ENCODE measurements around the gene AFAP1. TPM values are rescaled to one million over a fixed set of nuclear protein-coding genes. Genes with fewer than 3 reads are reported as not detected.

AFAP1 gene
- polyA plus RNA-seq, 1 experiment, result 61.7 TPM

DNA sequence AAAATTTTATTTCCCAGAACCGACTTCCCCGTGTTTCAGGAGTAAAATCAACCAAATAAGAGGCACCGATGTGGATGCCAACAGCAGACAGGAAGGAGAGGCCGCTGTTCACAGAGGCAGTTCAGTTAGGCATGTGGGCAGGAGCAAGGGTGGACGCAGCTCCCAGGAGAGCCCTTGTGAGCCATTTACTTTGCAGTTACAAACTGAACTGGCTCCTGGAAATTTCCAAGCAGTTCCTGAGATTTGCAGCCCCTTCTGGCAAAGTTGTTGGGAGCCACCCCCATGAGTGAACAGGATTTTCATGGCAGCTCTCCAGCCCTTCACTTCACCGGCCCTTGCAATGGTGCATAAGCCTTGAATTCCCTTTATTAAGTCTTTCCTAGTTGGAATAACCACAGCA, 189.1 kb downstream of the AFAP1 start:
- CTCF ChIA-PET, result interaction anchor here (0.6 to 1.5 kb wide), 3 partner anchors 11 to 235 kb away, joined by 3 to 4 read pairs (median 3); no protein-coding TSS in a partner anchor
- no peaks in the 10 kb centered on the region for H3K27me3 ChIP-seq (ENCODE audit: control insufficient read depth, insufficient read depth, low read length)
- H3K27ac ChIP-seq (ENCODE audit: low read depth, low read length), result no peak overlapping the region
- no peak for DNase-seq (ENCODE audit: low read depth, low spot score)
- H3K4me3 ChIP-seq (ENCODE audit: low read depth, low read length), result no peak overlapping the region
- POLR2A ChIA-PET, result no interaction called here
- no peaks in the 10 kb centered on the region for H3K9me3 ChIP-seq (ENCODE audit: control insufficient read depth, insufficient read depth, low read length)
- TF ChIP-seq, protein P1, sequence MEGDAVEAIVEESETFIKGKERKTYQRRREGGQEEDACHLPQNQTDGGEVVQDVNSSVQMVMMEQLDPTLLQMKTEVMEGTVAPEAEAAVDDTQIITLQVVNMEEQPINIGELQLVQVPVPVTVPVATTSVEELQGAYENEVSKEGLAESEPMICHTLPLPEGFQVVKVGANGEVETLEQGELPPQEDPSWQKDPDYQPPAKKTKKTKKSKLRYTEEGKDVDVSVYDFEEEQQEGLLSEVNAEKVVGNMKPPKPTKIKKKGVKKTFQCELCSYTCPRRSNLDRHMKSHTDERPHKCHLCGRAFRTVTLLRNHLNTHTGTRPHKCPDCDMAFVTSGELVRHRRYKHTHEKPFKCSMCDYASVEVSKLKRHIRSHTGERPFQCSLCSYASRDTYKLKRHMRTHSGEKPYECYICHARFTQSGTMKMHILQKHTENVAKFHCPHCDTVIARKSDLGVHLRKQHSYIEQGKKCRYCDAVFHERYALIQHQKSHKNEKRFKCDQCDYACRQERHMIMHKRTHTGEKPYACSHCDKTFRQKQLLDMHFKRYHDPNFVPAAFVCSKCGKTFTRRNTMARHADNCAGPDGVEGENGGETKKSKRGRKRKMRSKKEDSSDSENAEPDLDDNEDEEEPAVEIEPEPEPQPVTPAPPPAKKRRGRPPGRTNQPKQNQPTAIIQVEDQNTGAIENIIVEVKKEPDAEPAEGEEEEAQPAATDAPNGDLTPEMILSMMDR (IDR thresholded peaks at IDR 0.05; ENCODE audit: low read depth, low read length), result no peak

DNA sequence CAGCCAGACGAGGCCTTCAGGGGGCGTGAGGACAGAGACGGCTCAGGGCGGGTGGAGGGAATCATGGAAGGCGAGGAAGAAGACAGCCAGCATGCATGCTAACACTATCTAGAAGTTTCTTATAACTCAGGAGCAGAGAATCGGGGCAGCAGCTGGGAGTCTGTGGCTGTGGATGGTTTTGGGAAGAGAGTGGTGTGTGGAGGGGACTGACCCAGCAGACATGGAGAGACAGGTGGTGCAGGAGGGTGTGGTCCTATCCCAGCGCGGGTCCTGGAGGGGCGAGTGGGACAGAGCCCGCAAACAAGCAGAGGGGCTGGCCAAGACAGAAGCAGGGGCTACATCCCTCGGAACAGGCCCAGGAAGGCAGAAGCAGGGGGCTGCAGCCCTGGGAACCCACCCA, 192.1 kb downstream of the AFAP1 start:
- Histone ChIP-seq H3K4me3 (ENCODE audit: low read depth, low read length) (no peak overlapping the region), H3K27ac (ENCODE audit: low read depth, low read length) (no peak overlapping the region), H3K9me3 (ENCODE audit: control insufficient read depth, insufficient read depth, low read length) (no peaks in the 10 kb centered on the region), H3K27me3 (ENCODE audit: control insufficient read depth, insufficient read depth, low read length) (no peaks in the 10 kb centered on the region)
- POLR2A ChIA-PET, result no interaction called here
- no peak for DNase-seq (ENCODE audit: low read depth, low spot score)
- TF ChIP-seq, protein P1 (IDR thresholded peaks at IDR 0.05; ENCODE audit: low read depth, low read length), result no peak
- CTCF ChIA-PET, result no interaction called here

DNA sequence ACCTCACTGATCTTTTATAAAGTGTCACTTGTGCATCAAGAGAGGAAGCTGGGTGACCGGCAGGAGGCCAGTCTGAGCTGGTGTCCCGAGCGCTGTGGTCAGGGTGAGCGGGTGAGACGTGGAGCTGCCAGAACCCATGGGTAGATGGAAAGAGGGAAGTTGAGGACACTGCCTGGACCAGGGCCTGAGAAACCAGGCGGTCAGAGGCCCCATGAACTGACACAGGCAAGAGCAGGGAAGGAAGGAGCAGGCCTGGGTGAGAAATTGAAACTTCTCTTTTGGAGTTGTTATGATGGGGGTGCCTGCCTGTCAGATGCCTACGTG, 192.6 kb downstream of the AFAP1 start:
- no peak for DNase-seq (ENCODE audit: low read depth, low spot score)
- Histone ChIP-seq H3K27me3 (ENCODE audit: control insufficient read depth, insufficient read depth, low read length) (no peaks in the 10 kb centered on the region), H3K9me3 (ENCODE audit: control insufficient read depth, insufficient read depth, low read length) (no peaks in the 10 kb centered on the region; the same call in 1 of the 2 replicates), H3K4me3 (ENCODE audit: low read depth, low read length) (no peak overlapping the region), H3K27ac (ENCODE audit: low read depth, low read length) (no peak overlapping the region)
- ChIA-PET CTCF (no interaction called here), POLR2A (no interaction called here)
- TF ChIP-seq, protein P1 (IDR thresholded peaks at IDR 0.05; ENCODE audit: low read depth, low read length), result no peak

DNA sequence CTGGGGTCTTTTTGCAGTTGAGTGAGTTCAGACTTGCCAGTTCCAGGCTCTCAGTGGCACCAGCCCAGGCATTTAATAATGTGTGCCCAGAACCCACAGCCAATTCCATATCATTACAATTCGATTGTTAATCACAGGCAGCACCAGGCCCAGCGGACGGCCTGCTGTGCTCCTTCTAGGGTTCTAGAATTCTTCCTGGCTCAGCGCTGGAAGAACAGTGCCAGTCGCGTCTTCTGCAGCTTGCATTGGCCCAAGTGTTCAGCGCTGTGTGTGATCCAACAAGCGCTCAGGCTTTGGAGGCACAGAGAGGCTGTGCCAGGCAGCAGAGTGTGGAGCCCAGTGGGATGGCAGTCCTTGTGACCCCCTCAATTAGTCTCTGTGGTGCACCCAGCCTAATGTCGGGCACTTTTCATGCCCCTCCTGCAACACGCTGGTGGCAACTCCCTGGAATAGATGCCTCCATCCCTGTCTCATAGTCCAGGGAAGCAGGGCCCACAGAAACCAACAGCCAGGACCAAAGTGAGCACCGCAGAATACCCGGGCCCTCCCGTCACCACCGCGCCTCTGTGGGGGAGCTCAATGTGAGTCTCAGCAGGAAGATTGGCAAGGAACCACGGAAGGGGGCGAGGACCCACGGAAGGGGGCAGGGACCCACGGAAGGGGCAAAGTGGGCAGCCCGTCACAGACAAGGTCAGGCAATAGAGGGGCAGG, 193.2 kb downstream of the AFAP1 start:
- H3K27ac ChIP-seq (ENCODE audit: low read depth, low read length), result no peak overlapping the region
- DNase-seq (ENCODE audit: low read depth, low spot score), result no peak
- H3K9me3 ChIP-seq (ENCODE audit: control insufficient read depth, insufficient read depth, low read length), result no peaks in the 10 kb centered on the region; the same call in 1 of the 2 replicates
- H3K4me3 ChIP-seq (ENCODE audit: low read depth, low read length), result no peak overlapping the region
- TF ChIP-seq, protein P1 (IDR thresholded peaks at IDR 0.05; ENCODE audit: low read depth, low read length), result no peak
- ChIA-PET POLR2A (no interaction called here), CTCF (no interaction called here)
- no peaks in the 10 kb centered on the region for H3K27me3 ChIP-seq (ENCODE audit: control insufficient read depth, insufficient read depth, low read length)

DNA sequence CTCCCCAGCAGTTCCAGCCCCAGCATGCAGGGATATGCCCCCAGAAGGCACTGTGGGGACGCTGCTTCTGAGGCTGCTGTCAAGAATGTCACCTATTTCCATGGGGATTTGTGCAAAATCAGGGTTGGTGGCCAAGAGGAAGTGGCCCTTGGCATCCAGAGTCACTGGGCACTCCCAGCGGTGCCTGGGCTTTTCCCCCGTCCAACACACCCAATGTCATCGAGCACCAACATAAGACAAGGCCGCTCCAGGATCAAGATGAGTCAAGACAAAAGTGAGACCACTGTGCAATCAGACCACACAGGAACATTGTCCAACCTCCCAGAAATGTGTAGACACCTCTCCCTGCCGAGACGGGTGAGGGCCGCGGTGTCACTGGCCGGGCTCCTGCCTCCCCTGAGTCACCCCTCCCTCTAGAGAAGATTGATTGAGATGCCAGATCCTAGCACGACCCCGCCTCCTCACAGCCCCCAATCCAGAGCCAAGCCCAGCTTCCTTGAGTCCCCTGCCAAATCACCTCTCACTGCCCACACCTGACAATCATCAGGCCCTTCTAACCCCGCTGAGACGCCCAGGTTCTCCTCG, 194.3 kb downstream of the AFAP1 start:
- H3K4me3 ChIP-seq (ENCODE audit: low read depth, low read length), result no peak overlapping the region
- no peaks in the 10 kb centered on the region; the same call in 1 of the 2 replicates for H3K9me3 ChIP-seq (ENCODE audit: control insufficient read depth, insufficient read depth, low read length)
- no peak overlapping the region for H3K27ac ChIP-seq (ENCODE audit: low read depth, low read length)
- no peaks in the 10 kb centered on the region for H3K27me3 ChIP-seq (ENCODE audit: control insufficient read depth, insufficient read depth, low read length)
- CTCF ChIA-PET, result no interaction called here
- TF ChIP-seq, protein P1 (IDR thresholded peaks at IDR 0.05; ENCODE audit: low read depth, low read length), result no peak
- DNase-seq (ENCODE audit: low read depth, low spot score), result no peak
- POLR2A ChIA-PET, result no interaction called here

Measured in AG04450 (cell line).